ENCODE measurements around the gene KPTN. TPM values are rescaled to one million over a fixed set of nuclear protein-coding genes. Genes with fewer than 3 reads are reported as not detected.

KPTN gene
- total and polyA plus RNA-seq, 12 donors, result 2.9 to 121 (median 9.9) TPM

GRCh38 chr19:47526798-47527197 is 42.8 kb upstream of the KPTN start:
- 85 to 92% (median 87%) methylated on average over 3 of the region's 3 CpGs for WGBS, 4 donors
- Histone ChIP-seq H3K27ac (no peak overlapping the region), H3K4me1 (replicated peaks in 1 of 2) (no peaks in the 10 kb centered on the region), H3K9me3 (replicated peaks in 1 of 3) (no peaks in the 10 kb centered on the region), H3K36me3 (replicated peaks in 1 of 2) (no peaks in the 10 kb centered on the region), H3K4me3 (no peak overlapping the region), H3K27me3 (no peaks in the 10 kb centered on the region)
- no peak for DNase-seq
- intact Hi-C loops (cut with DNase I), result no loop called here
- TF ChIP-seq POLR2A (IDR thresholded peaks at IDR 0.05), result no peak
- TF ChIP-seq, protein P1, sequence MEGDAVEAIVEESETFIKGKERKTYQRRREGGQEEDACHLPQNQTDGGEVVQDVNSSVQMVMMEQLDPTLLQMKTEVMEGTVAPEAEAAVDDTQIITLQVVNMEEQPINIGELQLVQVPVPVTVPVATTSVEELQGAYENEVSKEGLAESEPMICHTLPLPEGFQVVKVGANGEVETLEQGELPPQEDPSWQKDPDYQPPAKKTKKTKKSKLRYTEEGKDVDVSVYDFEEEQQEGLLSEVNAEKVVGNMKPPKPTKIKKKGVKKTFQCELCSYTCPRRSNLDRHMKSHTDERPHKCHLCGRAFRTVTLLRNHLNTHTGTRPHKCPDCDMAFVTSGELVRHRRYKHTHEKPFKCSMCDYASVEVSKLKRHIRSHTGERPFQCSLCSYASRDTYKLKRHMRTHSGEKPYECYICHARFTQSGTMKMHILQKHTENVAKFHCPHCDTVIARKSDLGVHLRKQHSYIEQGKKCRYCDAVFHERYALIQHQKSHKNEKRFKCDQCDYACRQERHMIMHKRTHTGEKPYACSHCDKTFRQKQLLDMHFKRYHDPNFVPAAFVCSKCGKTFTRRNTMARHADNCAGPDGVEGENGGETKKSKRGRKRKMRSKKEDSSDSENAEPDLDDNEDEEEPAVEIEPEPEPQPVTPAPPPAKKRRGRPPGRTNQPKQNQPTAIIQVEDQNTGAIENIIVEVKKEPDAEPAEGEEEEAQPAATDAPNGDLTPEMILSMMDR (IDR thresholded peaks at IDR 0.05), result no peak

- Histone ChIP-seq H3K27ac (no peak overlapping the region), H3K9me3 (replicated peaks in 1 of 3) (no peaks in the 10 kb centered on the region), H3K4me3 (no peak overlapping the region), H3K4me1 (replicated peaks in 1 of 2) (no peaks in the 10 kb centered on the region), H3K27me3 (no peaks in the 10 kb centered on the region), H3K36me3 (replicated peaks in 1 of 2) (no peaks in the 10 kb centered on the region)
- intact Hi-C loops (cut with DNase I), result loop anchor here in 1 of 2 donors (5.0 kb wide), 1 partner anchor 86 kb away; no protein-coding TSS in a partner anchor
- peak in 1 of 7 donors; percentile 37 for DNase-seq
- no peak for TF ChIP-seq POLR2A (IDR thresholded peaks at IDR 0.05)
- TF ChIP-seq, protein P1 (IDR thresholded peaks at IDR 0.05), result no peak
- WGBS, 4 donors, result 47 to 57% (median 54%) methylated on average over 7 of the region's 7 CpGs
Measured at GRCh38 chr19:47523473-47523872, 39.5 kb upstream of the KPTN start.

GRCh38 chr19:47521473-47522180 is 37.6 kb upstream of the KPTN start:
- DNase-seq, result no peak
- Histone ChIP-seq H3K27me3 (no peaks in the 10 kb centered on the region), H3K27ac (no peak overlapping the region), H3K9me3 (replicated peaks in 1 of 3) (no peaks in the 10 kb centered on the region), H3K36me3 (replicated peaks in 1 of 2) (no peaks in the 10 kb centered on the region), H3K4me1 (replicated peaks in 1 of 2) (no peaks in the 10 kb centered on the region), H3K4me3 (no peak overlapping the region)
- intact Hi-C loops (cut with DNase I), result loop anchor here in 1 of 2 donors (5.0 kb wide), 1 partner anchor 84 kb away; no protein-coding TSS in a partner anchor
- WGBS, 4 donors, result 67 to 77% (median 73%) methylated on average over 16 to 20 of the region's 20 CpGs
- no peak for TF ChIP-seq POLR2A (IDR thresholded peaks at IDR 0.05)
- TF ChIP-seq, protein P1 (IDR thresholded peaks at IDR 0.05), result no peak

DNA sequence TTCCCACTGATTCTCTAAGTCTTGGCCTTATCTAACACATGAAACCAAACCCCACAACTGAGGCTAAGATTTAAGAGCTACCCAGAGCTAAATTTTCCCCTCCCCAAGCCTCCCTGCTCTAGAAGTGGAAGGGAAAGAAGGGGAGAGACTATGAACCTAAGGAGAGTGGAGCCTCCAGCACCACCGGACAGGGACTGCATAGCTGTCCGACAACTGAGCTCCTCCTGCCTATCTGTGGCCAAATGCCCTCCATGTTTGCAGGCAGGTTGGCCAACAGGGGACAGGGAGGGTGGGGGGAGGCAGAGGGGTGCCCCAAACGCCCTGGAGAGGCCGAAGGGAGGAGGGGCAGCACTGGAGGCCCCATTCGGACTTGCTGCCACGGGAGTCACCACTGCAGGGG is 36.8 kb upstream of the KPTN start:
- no peak overlapping the region for H3K27ac ChIP-seq
- no peaks in the 10 kb centered on the region for H3K27me3 ChIP-seq
- H3K36me3 ChIP-seq (replicated peaks in 1 of 2), result no peaks in the 10 kb centered on the region
- intact Hi-C loops (cut with DNase I), result loop anchor here in 1 of 2 donors (5.0 kb wide), 1 partner anchor 84 kb away; no protein-coding TSS in a partner anchor
- no peak for DNase-seq
- 82 to 100% (median 86%) methylated on average over 2 to 6 of the region's 6 CpGs for WGBS, 4 donors
- H3K9me3 ChIP-seq (replicated peaks in 1 of 3), result no peaks in the 10 kb centered on the region
- peaks cover 0 to under 1% of the 10 kb centered on the region in 2 donors for H3K4me1 ChIP-seq (replicated peaks in 1 of 2)
- TF ChIP-seq, protein P1 (IDR thresholded peaks at IDR 0.05), result no peak
- TF ChIP-seq POLR2A (IDR thresholded peaks at IDR 0.05), result no peak
- no peak overlapping the region for H3K4me3 ChIP-seq
